Activated CD8-positive, alpha-beta memory T cell treated with anti-CD3 and anti-CD28 coated beads, Interleukin-2, amount 10 ng/mL, durations not matched to agents 7 days and 5 days (primary cell): ENCODE measurements around the gene CD44. TPM values are rescaled to one million over a fixed set of nuclear protein-coding genes. Genes with fewer than 3 reads are reported as not detected.
A peak's percentile ranks its signal among the peaks of the same experiment; 100 is the strongest.

ENCODE experiments used
- ATAC-seq: fragments of 150-1000 bp; cut with Tn5 transposase; one replicate; pipeline ENCODE4 v1.10.0; 2021; ENCODE audit warnings: moderate library complexity
- CTCF ChIA-PET: fragments of 350-600 bp; sonication (Branson Sonifier 250); formaldehyde crosslinking; loops from one replicate; lab custom pipeline; 2021; ENCODE audit warnings: antibody characterized with exemption; lab: Charles Lee
- DNase-seq: peaks from one replicate; pipeline ENCODE4 v3.0.0-alpha.2; 2020
- H3K27ac Mint-ChIP-seq: one replicate; pipeline ENCODE4 v1.8.0; 2021; ENCODE audit warnings: mild to moderate bottlenecking, mixed read lengths
- H3K27me3 Mint-ChIP-seq: one replicate; pipeline ENCODE4 v1.8.0; 2021; ENCODE audit warnings: mixed read lengths
- H3K36me3 Mint-ChIP-seq: one replicate; pipeline ENCODE4 v1.8.0; 2021; ENCODE audit warnings: mild to moderate bottlenecking, mixed read lengths
- H3K4me1 Mint-ChIP-seq: one replicate; pipeline ENCODE4 v1.8.0; 2021; ENCODE audit warnings: mixed read lengths
- H3K4me3 Mint-ChIP-seq: one replicate; pipeline ENCODE4 v1.8.0; 2021; ENCODE audit warnings: mild to moderate bottlenecking, moderate library complexity, mixed read lengths
- H3K9me3 Mint-ChIP-seq: one replicate; pipeline ENCODE4 v1.8.0; 2022; ENCODE audit warnings: low read depth, mixed read lengths
- total RNA-seq, 2 experiments: library from RNA; stranded (reverse); gene quantifications; one replicate each; pipeline ENCODE4 v1.2.3, GENCODE V29; 2021

CD44 gene
- total RNA-seq, 2 experiments from 2014 or later = 212 to 294 TPM

DNA sequence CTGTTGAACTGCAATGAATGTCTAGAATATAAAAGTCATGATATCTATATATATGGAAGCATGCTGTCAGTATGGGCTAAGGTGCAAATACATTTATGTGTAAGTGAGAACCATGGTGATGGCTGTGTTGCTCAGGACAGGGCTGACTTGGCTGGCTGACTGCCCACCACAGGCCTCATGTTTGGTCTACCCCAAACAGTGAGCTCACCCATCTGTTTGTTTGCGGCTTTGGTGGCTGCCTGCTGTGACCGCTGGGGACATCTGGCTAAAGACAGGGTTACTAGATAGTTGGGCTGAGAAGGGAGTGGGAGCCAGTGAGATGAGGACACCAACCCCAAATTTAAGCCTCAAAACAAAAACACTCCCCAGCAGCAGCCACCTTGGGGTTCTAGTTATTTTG, 6.3 kb downstream of the CD44 start:
- ATAC-seq (peak; percentile 14), DNase-seq (peak; percentile 84)
- Mint-ChIP-seq H3K27me3 (no peaks in the 10 kb centered on the region), H3K27ac (peak overlapping the region; percentile 92), H3K36me3 (peaks cover 55% of the 10 kb centered on the region), H3K4me3 (peak overlapping the region; percentile 68), H3K4me1 (peaks cover 86% of the 10 kb centered on the region), H3K9me3 (no peaks in the 10 kb centered on the region)
- CTCF ChIA-PET = interaction anchor here (0.6 to 7.4 kb wide), 6 partner anchors 9 to 100 kb away, joined by 3 to 101 read pairs (median 6); no protein-coding TSS in a partner anchor

- Mint-ChIP-seq H3K4me1 (peaks cover 89% of the 10 kb centered on the region), H3K27ac (peak overlapping the region; percentile 92), H3K36me3 (peaks cover 60% of the 10 kb centered on the region), H3K27me3 (no peaks in the 10 kb centered on the region), H3K9me3 (no peaks in the 10 kb centered on the region), H3K4me3 (peak overlapping the region; percentile 68)
- CTCF ChIA-PET = interaction anchor here (0.8 to 7.4 kb wide), 9 partner anchors 9 to 143 kb away, joined by 3 to 101 read pairs (median 5); no protein-coding TSS in a partner anchor
- DNase-seq (peak; percentile 85), ATAC-seq (peak; percentile 50)
These were observed 7.1 kb downstream of the CD44 start for GRCh38 chr11:35146074-35146521.

DNA sequence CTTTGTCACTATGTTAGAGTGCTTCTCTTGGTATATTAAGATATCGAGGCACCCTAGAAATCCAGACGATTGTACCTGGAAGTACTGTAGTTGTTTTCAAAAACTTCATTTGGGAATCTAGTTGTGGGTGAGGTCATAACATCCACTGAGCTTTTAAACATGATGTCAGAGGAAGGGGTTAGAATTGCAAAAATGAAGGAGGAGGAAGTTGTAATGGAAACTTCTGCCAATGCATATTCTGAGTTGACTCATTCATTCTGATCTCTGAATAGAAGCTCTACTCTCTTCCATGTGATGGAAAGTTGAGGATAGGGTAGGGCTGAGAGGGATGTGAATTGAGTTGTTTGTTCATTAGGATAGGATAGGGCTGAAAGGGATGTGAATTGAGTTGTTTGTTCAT, 7.7 kb downstream of the CD44 start:
- H3K9me3 Mint-ChIP-seq = no peaks in the 10 kb centered on the region
- peaks cover 90% of the 10 kb centered on the region for H3K4me1 Mint-ChIP-seq
- no peak for DNase-seq
- peak overlapping the region; percentile 92 for H3K27ac Mint-ChIP-seq
- H3K4me3 Mint-ChIP-seq = peak overlapping the region; percentile 68
- H3K36me3 Mint-ChIP-seq = peaks cover 61% of the 10 kb centered on the region
- peak; percentile 45 for ATAC-seq
- no peaks in the 10 kb centered on the region for H3K27me3 Mint-ChIP-seq
- CTCF ChIA-PET = interaction anchor here (0.8 to 7.4 kb wide), 9 partner anchors 8 to 143 kb away, joined by 3 to 101 read pairs (median 5); no protein-coding TSS in a partner anchor

DNA sequence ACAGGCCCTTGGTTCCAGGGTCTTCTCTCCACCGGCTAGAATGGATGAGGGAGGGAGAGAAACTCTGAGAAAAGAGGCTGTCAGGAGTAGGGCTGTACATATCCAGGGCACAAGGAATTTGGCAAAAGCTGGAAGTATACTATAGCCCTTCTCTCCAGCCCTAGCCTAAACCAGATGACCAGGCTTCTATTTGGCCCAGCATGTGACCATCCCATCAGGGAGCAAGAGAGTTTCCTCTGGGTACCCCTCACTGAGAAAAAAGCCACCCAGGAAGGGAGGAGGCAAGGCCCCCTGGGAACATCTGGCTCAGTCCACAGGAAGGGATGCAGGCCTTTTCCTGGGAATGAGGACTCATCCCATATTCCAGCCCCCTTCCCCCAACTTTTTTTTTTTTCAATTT, 8.3 kb downstream of the CD44 start:
- no peak for DNase-seq
- no peak for ATAC-seq
- H3K27me3 Mint-ChIP-seq = no peaks in the 10 kb centered on the region
- peaks cover 90% of the 10 kb centered on the region for H3K4me1 Mint-ChIP-seq
- H3K9me3 Mint-ChIP-seq = no peaks in the 10 kb centered on the region
- CTCF ChIA-PET = interaction anchor here (1.1 to 7.4 kb wide), 7 partner anchors 17 to 245 kb away, joined by 3 to 101 read pairs (median 5); no protein-coding TSS in a partner anchor
- peaks cover 62% of the 10 kb centered on the region for H3K36me3 Mint-ChIP-seq
- no peak overlapping the region for H3K4me3 Mint-ChIP-seq
- H3K27ac Mint-ChIP-seq = peak overlapping the region; percentile 92

GRCh38 chr11:35148163-35148837, 9.3 kb downstream of the CD44 start:
- CTCF ChIA-PET = interaction anchor here (1.4 to 7.4 kb wide), 3 partner anchors 11 to 244 kb away, joined by 3 to 101 read pairs (median 3); no protein-coding TSS in a partner anchor
- Mint-ChIP-seq H3K36me3 (peaks cover 67% of the 10 kb centered on the region), H3K27me3 (no peaks in the 10 kb centered on the region), H3K4me1 (peaks cover 91% of the 10 kb centered on the region), H3K9me3 (no peaks in the 10 kb centered on the region), H3K27ac (peak overlapping the region; percentile 55), H3K4me3 (no peak overlapping the region)
- DNase-seq (peak; percentile 69), ATAC-seq (no peak)

- Mint-ChIP-seq H3K9me3 (no peaks in the 10 kb centered on the region), H3K27ac (no peak overlapping the region), H3K4me1 (peaks cover 90% of the 10 kb centered on the region), H3K27me3 (no peaks in the 10 kb centered on the region), H3K36me3 (peaks cover 79% of the 10 kb centered on the region), H3K4me3 (no peak overlapping the region)
- CTCF ChIA-PET = interaction anchor here (1.6 to 7.4 kb wide), 3 partner anchors 9 to 24 kb away, joined by 3 to 101 read pairs (median 5); no protein-coding TSS in a partner anchor
- ATAC-seq (no peak), DNase-seq (no peak)
These were observed 11.5 kb downstream of the CD44 start for GRCh38 chr11:35150454-35150853.

- DNase-seq (no peak), ATAC-seq (no peak)
- peaks cover 83% of the 10 kb centered on the region for H3K36me3 Mint-ChIP-seq
- H3K4me1 Mint-ChIP-seq = peaks cover 88% of the 10 kb centered on the region
- CTCF ChIA-PET = interaction anchor here (1.6 to 7.4 kb wide), 3 partner anchors 8 to 23 kb away, joined by 3 to 101 read pairs (median 5); no protein-coding TSS in a partner anchor
- H3K27me3 Mint-ChIP-seq = no peaks in the 10 kb centered on the region
- H3K4me3 Mint-ChIP-seq = no peak overlapping the region
- no peaks in the 10 kb centered on the region for H3K9me3 Mint-ChIP-seq
- H3K27ac Mint-ChIP-seq = no peak overlapping the region
These were observed 12.3 kb downstream of the CD44 start for GRCh38 chr11:35151241-35151640.

DNA sequence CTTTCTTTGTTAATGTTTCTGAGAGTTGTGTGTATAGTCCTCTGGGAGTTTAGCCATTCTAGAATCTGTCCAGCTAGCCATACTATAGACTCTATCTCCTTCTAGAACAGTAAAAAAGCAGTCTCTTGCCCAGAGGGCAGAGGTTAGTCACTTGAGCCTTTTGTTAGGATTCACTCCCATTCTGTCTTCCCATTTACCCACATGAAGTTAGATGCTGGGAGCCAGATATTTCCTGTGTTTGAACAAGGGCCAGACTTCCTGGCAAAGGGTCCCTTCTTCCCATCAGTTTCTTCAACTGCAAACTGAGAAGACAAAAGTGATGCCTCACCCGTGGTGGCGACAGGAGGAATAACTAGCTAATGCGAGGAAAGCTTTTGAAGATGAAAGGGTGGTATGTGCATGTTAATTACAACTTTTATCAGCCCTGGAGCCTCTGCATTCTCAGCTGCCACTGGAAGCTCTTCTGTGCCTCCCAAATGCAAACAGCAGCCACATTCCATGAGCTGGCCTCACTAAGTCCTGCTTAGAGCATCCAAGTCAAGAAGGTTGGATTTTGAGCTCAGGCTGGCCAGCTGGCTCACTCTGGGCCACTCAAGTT, 12.8 kb downstream of the CD44 start:
- CTCF ChIA-PET = interaction anchor here (1.7 to 7.4 kb wide), 2 partner anchors 13 to 22 kb away, joined by 3 to 101 read pairs; no protein-coding TSS in a partner anchor
- no peak for DNase-seq
- Mint-ChIP-seq H3K4me1 (peaks cover 86% of the 10 kb centered on the region), H3K9me3 (no peaks in the 10 kb centered on the region), H3K27ac (no peak overlapping the region), H3K4me3 (no peak overlapping the region), H3K27me3 (no peaks in the 10 kb centered on the region), H3K36me3 (peaks cover 78% of the 10 kb centered on the region)
- no peak for ATAC-seq

DNA sequence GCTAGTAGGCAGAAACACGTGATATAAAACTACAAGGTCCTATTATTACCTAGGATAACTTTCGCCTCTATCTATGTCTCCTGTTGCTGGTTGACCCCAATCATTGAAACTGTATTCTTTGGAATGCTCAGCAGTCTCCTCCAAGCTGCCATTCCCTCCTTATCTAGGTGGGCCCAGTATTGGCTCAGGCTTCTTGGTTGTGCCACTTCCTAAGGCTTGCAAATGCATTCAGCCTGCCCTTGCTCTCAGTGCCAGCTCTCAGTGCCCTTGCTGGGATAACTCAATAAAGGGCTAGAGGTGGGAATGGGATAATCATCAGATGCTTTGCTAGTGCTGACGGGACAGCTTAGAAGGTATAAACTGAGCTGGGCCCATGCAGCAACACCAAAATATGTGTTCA, 13.6 kb downstream of the CD44 start:
- DNase-seq (no peak), ATAC-seq (no peak)
- H3K27ac Mint-ChIP-seq = peak overlapping the region; percentile 8
- H3K4me1 Mint-ChIP-seq = peaks cover 84% of the 10 kb centered on the region
- H3K9me3 Mint-ChIP-seq = no peaks in the 10 kb centered on the region
- CTCF ChIA-PET = interaction anchor here (7.4 kb wide), 1 partner anchor 12 kb away, joined by 101 read pairs; no protein-coding TSS in a partner anchor
- H3K27me3 Mint-ChIP-seq = no peaks in the 10 kb centered on the region
- H3K4me3 Mint-ChIP-seq = no peak overlapping the region
- peaks cover 78% of the 10 kb centered on the region for H3K36me3 Mint-ChIP-seq

DNA sequence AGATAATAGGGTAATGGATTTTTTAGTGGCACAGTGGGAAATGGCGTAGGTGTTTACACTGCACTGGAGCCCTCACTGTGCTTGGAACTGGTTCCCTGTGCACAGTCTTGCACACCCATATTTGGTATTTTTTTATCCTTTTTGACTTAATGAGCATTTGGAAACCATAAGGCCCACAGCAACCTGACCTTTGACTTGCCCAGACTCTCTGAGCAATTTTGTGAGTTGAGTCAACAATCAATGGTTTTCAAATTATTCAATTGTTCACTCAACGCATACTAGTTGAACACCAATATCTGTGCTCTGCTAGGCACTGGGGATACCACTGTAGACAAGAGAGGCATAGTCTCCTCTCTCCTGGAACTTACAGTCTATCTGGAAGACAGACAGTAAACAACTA, 14.3 kb downstream of the CD44 start:
- Mint-ChIP-seq H3K4me3 (no peak overlapping the region), H3K4me1 (peaks cover 85% of the 10 kb centered on the region), H3K27me3 (no peaks in the 10 kb centered on the region), H3K9me3 (no peaks in the 10 kb centered on the region), H3K27ac (peak overlapping the region; percentile 17), H3K36me3 (peaks cover 73% of the 10 kb centered on the region)
- CTCF ChIA-PET = no interaction called here
- ATAC-seq = no peak
- DNase-seq = no peak

- H3K27me3 Mint-ChIP-seq = no peaks in the 10 kb centered on the region
- no peak for ATAC-seq
- peaks cover 61% of the 10 kb centered on the region for H3K36me3 Mint-ChIP-seq
- no peak for DNase-seq
- no peak overlapping the region for H3K27ac Mint-ChIP-seq
- CTCF ChIA-PET = interaction anchor here (1.3 to 2.3 kb wide), 7 partner anchors 9 to 124 kb away, joined by 3 to 18 read pairs (median 4); no protein-coding TSS in a partner anchor
- H3K9me3 Mint-ChIP-seq = no peaks in the 10 kb centered on the region
- H3K4me1 Mint-ChIP-seq = peaks cover 89% of the 10 kb centered on the region
- no peak overlapping the region for H3K4me3 Mint-ChIP-seq
These were observed 16.0 kb downstream of the CD44 start for GRCh38 chr11:35154952-35155351.

DNA sequence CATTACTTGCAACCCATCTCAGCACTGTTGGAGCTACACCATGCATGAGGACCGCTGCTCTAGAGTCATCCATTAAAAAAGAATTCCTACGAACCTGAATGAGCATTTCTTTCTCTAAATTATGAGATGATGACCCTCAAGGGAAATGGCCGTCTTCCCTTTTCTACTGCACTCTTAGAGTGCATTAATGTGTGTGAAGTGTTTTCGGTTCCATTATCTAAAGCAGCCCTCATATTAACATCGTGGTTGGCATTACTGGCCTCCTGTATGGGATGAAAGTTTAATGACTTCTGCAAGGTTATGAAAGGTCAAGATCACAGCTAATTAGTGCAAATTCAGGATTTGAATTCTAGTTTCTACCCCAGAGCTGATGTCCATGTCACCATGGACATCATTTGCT, 16.7 kb downstream of the CD44 start:
- Mint-ChIP-seq H3K4me3 (no peak overlapping the region), H3K4me1 (peaks cover 92% of the 10 kb centered on the region), H3K27me3 (no peaks in the 10 kb centered on the region), H3K27ac (no peak overlapping the region), H3K36me3 (peaks cover 58% of the 10 kb centered on the region), H3K9me3 (no peaks in the 10 kb centered on the region)
- ATAC-seq = no peak
- CTCF ChIA-PET = interaction anchor here (1.3 to 2.3 kb wide), 4 partner anchors 8 to 17 kb away, joined by 3 to 18 read pairs (median 7); no protein-coding TSS in a partner anchor
- no peak for DNase-seq
